ENCODE data around the gene ADA.
"Not testable (repeated sequence)": the region's sequence is repeated elsewhere in the genome, so short reads cannot be mapped to it uniquely, and the experiment has no call there.

DNA sequence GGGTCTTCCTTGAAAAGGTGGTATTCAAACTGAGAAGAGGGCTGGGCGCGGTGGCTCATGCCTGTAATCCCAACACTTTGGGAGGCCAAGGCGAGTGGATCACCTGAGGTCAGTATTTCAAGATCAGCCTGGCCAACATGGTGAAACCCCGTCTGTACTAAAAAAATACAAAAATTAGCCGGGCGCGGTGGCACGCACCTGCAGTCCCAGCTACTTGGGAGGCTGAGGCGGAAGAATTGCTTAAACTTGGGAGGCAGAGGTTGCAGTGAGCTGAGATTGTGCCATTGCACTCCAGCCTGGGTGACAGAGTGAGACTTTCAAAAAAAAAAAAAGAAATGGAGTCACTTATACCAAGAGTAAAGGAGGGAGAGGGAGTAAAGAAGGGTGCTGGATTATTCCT lies 63.2 kb downstream of the ADA start:
- TF ChIP-seq, protein P1, sequence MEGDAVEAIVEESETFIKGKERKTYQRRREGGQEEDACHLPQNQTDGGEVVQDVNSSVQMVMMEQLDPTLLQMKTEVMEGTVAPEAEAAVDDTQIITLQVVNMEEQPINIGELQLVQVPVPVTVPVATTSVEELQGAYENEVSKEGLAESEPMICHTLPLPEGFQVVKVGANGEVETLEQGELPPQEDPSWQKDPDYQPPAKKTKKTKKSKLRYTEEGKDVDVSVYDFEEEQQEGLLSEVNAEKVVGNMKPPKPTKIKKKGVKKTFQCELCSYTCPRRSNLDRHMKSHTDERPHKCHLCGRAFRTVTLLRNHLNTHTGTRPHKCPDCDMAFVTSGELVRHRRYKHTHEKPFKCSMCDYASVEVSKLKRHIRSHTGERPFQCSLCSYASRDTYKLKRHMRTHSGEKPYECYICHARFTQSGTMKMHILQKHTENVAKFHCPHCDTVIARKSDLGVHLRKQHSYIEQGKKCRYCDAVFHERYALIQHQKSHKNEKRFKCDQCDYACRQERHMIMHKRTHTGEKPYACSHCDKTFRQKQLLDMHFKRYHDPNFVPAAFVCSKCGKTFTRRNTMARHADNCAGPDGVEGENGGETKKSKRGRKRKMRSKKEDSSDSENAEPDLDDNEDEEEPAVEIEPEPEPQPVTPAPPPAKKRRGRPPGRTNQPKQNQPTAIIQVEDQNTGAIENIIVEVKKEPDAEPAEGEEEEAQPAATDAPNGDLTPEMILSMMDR (IDR thresholded peaks at IDR 0.05; ENCODE audit: insufficient read depth, low read depth, low read length), result not testable (repeated sequence)
- TF ChIP-seq EZH2 (IDR thresholded peaks at IDR 0.05; ENCODE audit: insufficient read depth, low read length), result not testable (repeated sequence)
